HG03469 (cell line): Measurements from ENCODE around the gene DPEP1.
"Not testable (repeated sequence)": the region's sequence is repeated elsewhere in the genome, so short reads cannot be mapped to it uniquely, and the experiment has no call there.

Experiments
- ATAC-seq: cut with Tn5 transposase; IDR thresholded peaks from one replicate; pipeline ENCODE4 v1.9.1; 2021; ENCODE audit warnings: mild to moderate bottlenecking, moderate library complexity, moderate number of reproducible peaks; ENCODE audit not compliant: unreplicated experiment

The DPEP1 gene

DNA sequence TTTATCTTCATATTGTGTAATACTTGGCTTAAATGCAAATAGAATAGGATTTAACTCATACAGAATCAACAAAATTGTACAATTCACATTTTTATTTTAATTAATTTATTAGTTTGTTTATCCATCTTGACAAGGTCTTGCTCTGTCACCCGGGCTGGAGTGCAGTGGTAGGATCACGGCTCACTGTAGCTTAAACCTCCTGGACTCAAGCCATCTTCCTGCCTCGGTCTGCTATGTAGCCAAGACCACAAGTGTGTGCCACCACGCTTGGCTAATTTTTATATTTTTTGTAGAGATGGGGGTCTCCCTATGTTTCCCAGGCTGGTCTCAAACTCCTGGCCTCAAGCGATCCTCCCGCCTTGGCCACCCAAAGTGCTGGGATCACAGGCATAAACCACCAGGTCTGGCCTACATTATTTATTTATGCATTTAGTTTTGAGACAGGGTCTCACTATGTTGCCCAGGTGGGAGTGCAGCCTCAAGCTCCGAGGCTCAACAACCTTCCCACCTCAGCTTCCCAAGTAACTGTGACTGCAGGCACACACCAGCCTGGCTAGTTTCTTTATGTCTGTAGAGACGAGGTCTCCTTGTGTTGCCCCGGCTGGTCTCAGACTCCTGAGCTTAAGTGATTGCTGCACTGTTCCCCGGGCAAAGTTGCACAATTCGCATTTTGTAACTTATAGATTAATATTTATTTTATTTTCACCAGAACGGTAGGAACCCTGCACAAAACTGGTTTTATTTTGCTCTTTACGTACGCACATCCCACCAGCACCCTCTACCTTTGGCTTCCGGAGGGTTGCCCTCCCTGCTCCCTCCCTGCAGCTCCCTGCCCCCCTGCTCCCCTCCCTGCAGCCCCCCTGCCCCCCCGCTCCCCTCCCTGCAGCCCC lies 4.9 kb downstream of the DPEP1 start:
- no peak for ATAC-seq

DNA sequence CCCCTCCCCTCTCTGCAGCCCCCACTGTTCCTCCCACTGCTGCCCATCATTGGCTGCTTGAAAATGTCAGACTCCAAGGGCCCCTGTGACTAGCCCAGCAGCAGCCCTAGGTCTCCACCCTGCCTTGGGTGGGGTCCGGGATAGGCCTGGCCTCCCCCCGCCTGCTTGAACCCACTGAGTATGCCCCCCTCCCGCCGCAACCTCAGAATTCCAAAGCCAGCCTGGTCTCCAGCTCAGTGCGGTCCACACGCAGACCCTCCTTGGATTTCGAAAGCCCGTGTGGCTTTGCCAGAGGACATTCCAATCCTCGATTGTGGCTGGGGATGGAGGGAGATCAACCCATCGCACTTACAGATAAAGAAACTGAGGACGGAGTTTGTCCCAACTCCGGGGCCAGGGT lies 6.4 kb downstream of the DPEP1 start:
- ATAC-seq: no peak

DNA sequence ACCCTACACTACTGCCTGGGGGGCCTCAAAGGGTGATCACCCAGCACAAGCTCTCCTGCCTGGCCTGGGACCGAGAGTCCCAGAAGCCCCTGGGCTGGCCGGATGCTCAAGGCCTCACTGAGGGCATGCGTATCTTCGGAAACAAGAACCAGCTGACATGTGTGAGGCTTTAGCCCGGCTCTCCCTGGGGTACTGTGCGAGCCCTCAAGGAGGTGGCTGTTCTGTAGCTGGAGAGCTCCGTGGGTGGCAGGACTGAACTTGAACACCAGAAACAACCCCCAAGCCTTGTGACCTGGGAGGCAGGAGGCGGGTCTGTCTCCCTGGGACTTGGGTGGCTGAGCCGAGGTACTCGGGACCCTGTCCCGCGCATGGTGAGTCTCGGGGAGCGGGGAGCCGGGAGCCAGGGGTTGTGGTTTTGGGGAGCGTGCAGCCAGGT lies 7.0 kb downstream of the DPEP1 start:
- no peak for ATAC-seq

DNA sequence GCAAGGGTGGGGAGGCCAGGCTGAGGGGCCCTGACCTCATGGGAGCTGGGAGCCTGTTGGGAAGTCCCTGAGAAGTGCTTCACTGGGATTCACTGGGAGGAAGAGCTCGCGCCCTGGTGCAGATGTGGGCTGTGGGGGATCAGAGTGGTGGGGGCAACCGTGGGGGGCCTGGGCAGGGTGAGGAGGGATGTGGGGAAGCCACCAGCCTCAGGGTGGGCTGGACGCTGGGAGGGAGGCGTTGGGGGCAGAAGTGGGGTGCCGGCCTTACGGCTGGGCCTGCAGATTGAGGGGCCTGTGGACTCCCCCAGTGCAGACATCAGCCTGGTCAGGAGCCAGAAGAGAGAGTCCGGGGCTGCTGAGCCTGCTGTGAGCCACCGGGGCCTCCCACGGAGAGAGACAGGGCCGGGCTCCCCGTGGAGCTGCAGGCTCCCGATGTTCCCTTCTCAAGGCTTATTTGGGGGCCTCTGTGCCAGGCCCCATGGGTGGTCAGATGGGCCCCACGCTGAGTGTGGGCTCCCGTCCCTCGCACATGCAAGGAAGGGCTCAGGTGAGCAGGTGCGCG lies 7.8 kb downstream of the DPEP1 start:
- ATAC-seq: no peak

DNA sequence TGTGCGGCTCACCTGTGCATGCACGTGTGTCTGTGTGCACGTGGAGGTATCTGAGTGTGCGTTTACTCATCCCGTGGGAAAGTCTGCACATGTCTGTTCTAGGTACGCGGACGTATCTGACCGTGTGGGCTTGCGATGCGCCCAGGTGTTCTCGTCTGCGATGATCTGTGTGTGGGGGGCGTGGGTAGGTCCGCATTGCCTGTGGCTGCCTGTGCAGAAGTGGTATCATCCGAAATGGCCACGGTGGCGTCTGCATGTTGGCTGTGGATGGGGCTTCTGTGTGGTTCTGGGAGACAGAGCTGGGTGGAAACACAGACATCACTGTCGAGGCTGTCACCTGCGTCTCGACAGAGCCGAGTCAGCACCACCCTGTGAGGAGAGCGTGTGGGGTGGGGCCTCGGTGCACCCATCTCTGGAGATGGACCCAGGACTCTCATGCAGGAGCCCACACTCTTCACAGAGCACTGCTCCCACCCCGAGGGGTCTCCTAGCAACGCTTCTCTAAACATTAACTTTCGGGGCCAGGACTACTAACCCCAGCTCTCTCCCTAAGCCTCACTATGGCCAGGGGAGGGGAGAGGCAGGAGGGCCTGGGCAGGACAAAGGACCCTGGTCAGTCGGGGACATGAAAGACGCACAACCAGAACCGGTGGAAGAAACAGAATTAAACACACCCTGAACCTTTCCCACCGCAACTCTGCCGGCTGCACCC lies 8.4 kb downstream of the DPEP1 start:
- ATAC-seq: no peak

DNA sequence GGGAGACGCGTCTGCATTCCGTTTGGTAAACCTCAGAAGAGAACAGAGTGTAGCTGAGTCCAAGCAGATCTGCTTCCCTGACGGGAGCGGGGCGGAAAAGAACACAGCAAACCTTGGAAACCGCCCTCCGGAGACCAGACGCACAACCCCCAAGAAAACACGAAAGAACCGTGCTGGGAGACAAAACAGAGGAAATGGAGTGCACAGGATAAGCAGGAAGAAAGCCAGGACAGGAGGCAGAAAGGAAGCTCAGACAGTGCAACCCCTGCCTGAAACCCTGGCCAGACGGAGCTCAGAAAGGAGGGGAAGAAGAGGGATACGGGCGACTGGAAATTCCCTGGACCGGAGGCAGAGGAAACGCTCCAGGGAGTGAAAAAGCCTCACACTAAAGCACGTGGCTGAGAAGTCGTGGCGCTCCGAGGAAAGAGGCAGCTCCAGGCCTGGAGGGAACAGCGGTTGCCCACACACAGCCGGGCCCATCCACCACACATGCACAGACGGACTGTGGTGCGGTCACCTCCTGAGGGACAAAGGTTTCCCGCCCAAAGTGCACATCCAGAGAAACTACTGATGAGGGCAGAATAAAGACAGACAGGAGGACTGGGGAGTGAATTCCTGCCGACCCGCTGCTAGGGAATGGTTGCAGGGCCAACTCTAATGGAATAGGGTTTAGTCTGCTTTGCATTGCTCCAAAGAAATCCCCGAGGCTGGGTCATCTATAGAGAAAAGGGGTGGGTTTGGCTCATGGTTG lies 10.2 kb downstream of the DPEP1 start:
- no peak for ATAC-seq

DNA sequence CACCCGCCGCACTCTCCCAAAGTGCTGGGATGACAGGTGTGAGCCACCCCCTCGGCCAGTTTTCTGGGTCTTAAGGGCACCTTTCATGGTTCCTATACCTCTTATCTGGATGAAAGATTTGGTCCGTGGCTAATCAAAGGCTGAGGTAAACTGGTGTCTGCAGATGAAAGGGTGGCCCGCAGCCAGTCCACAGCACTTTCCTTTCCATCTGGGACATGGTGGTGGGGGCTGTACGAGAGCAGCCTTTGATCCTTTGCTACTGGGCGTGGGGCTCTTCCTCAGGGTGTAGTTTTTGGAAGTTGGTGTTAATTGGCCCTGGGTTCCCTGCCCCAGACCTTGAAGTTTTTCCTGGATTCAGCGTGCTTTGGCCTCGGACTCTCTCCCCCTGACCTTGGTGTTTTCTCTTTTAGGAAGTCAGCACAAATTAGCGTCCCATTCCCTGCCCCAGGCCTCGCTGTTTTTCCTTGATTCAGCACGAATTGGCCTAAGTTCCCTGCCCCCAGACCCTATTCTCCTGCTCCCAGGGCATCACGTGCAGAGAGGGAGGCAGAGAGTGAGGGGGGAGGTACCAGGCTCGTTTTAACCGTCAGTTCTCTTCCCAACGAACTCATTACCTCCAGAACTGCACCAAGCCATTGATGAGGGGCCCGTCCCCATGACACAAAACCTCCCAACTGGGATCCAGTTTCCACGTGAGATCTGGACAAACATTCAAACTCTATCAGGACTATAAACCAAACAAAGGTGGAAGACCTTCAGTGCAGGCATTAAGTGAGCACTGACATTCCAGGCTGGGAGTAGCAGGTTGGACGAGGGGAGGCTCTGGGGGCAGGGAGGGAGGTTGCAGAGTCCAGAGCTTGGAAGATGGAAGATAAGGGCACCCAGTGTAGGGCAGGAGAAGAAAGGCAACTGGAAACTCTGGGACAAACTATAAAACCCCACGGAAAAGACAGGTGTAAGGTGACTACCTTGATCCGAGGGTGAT lies 11.6 kb downstream of the DPEP1 start:
- no peak for ATAC-seq

DNA sequence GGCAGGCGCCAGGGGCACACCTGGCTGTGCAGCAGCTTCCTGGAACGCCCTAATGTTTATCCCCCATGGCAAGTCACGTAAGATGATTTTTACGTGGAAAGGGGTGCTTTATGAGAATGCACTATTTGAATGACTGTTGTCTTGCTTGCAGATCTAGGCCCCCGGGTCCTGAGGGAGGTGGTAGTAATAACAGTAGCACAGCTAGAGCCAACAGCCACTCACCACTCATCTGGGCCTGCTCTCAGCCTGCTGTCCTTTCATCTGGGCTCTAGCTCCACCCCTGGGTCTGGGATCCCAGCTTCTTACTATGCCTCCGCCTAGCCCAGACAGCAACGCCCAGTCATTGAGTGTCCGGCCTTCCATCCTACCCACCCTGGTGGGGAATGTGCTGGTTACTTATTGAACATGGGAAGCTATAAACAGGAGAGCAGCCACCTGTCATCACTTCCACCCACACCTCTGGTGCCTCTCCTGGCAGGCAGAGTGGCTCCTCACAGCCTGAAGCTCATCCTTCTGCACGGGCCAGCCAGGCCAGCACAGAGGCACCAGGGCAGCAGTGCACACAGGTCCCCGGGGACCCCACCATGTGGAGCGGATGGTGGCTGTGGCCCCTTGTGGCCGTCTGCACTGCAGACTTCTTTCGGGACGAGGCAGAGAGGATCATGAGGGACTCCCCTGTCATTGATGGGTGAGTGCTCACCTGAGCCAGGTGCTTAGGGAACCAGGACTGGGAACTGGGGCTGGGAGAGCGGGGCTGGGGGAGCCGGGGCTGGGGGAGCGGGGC lies 16.6 kb downstream of the DPEP1 start:
- ATAC-seq: no peak

DNA sequence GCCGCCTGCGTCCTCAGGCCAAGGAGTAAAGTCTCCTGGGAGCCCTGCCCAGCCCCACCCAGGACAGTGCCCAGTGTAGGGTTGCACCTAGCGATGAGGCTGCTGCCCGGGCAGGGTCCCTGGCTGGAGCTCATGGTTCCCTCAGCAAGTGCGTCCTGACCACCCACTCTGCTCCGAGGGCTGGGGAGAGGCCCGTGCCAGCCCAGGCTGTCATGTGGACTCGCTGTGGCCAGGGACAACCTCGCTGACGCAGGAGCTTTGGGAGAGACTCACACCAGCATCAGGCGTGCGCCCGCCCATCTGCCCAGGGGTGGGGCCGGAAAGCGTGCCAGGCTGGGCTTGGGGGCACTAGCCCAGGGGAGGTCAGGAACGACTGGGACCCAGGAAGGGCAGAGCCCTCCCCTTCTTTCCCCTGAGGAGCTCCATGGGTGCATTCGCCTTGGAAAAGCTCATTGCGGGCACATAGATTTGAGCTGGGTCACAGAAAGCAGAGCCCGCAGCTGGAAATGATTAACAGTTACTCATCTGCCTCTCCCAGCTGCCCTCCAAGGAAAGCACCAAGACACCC lies 19.7 kb downstream of the DPEP1 start:
- ATAC-seq: no peak

DNA sequence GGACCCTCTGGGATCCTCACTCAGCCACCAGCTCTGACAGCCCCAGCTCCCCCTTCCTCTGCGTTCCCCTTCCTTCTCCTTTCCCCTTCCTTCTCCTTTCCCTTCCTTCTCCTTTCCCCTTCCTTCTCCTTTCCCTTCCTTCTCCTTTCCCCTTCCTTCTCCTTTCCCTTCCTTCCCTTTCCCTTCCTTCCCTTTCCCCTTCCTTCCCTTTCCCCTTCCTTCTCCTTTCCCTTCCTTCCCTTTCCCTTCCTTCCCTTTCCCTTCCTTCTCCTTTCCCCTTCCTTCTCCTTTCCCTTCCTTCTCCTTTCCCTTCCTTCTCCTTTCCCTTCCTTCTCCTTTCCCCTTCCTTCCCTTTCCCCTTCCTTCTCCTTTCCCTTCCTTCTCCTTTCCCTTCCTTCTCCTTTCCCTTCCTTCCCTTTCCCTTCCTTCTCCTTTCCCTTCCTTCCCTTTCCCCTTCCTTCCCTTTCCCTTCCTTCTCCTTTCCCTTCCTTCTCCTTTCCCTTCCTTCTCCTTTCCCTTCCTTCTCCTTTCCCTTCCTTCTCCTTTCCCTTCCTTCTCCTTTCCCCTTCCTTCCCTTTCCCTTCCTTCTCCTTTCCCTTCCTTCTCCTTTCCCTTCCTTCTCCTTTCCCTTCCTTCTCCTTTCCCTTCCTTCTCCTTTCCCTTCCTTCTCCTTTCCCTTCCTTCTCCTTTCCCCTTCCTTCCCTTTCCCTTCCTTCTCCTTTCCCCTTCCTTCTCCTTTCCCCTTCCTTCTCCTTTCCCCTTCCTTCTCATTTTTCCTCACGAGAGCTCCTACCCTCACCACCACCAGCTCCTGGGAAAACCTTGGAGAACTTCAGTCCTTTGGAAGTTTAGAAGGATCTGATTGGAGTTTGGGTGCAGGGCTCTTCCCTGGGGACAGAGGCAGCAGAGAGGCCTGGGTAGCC lies 21.3 kb downstream of the DPEP1 start:
- not testable (repeated sequence) for ATAC-seq

DNA sequence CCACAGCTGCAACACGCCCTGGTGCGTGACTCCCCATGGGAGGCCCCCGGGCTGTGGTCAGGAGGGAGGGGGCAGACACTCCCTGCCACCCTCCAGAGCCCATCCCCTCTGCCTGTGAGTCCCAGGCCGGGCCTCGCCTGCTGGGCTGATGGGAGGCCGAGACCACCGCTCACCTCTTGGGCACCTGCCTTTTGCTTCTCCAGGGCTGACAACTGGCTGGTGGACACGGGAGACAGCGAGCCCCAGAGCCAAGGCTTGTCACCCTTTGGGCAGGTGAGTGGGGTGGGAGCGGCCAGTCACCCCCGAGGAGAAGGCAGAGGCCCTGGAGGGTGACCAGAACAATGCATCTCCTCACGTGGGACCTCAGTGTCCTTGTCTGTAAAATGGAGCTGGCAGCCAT lies 23.2 kb downstream of the DPEP1 start:
- ATAC-seq: no peak

DNA sequence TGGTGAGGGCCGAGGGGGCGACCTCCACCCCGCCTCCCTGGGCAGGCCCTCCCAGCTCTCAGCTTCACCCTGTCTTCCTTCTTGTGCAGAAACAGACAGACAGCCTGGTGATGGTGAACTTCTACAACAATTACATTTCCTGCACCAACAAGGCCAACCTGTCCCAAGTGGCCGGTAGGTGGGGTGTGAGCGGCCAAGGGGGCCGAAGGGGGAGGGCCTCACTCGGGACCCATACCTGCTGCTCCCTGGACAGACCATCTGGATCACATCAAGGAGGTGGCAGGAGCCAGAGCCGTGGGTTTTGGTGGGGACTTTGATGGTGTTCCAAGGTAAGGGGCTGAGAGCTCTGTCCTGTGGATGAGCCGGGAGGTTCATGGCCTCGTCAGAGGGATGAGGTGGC lies 23.9 kb downstream of the DPEP1 start:
- no peak for ATAC-seq

DNA sequence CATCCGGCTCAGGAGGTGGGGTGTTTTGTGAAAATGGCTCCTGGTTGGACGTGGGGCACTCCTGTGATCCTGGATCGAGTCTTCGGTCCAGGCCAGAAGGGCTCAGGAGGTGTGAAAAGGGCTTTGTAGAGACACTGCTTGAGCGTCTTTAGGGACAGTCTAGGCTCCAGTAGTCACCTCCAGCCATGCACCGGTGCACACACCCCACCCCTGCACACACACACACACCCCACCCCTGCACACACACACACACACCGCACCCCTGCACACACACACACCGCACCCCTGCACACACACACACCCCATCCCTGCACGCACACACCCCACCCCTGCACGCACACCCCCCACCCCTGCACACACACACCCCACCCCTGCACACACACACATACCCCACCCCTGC lies 25.0 kb downstream of the DPEP1 start:
- ATAC-seq: no peak

DNA sequence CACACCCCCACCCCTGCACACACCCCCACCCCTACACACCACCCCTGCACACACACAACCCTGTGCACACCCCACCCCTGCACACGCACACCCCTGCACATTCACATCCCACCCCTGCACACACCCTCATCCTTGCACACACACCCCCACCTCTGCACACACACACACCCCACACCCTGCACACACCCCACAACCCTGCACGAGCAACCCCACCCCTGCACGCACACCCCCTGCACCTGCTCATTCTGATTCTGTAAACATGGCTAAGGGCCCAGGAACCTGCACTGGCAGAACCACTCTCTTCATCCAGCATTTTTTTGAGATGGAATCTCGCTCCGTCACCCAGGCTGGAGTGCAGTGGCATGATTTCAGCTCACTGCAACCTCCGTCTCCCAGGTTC lies 25.9 kb downstream of the DPEP1 start:
- ATAC-seq: no peak

DNA sequence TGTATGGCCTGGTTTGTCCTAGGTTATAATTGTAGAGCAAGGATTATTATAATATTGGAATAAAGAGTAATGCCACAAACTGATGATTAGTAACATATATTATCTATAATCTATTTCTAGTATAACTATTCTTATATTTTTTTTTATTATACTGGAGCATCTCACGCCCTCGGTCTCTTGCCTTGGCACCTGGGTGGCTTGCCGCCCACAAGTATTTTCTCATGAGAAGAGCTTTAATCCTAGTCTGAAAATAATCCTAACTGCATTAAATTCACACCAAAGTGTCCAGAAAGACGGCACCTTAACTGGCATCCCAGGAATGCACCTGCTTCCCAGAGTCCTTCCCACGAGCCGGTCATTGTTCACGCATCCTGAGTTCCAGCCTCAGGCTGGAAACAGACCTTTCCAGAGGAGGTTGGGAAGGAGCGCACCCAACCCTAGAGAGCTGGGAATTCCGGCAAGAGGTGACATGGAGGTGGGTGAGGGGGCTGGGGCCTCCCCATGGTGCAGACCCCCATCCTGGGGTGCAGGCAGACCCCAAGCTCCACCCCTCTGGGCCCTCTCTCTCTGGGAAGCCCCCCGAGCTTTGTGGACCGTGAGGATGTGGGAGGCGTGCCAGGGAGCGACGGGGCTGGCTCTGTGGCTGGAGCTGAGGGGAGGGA lies 28.1 kb downstream of the DPEP1 start:
- ATAC-seq: no peak

DNA sequence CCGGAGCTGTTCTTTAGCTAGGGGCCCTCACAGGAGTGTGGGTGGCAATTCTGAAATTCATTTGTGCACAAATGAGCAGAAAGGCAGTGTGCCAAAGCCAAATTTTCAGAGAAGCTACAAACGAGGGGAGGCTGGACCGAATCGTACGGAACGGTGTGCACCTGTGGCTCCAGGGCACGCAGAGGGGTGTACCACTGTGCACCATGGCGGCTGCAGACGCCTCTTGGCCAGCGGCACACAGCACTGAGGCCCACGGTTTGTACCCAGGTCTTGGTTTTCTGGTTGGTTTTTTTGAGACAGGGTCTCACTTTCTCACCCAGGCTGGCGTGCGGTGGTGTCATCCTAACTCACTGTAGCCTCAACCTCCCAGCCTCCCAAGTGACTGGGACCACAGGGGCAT lies 29.1 kb downstream of the DPEP1 start:
- no peak for ATAC-seq

DNA sequence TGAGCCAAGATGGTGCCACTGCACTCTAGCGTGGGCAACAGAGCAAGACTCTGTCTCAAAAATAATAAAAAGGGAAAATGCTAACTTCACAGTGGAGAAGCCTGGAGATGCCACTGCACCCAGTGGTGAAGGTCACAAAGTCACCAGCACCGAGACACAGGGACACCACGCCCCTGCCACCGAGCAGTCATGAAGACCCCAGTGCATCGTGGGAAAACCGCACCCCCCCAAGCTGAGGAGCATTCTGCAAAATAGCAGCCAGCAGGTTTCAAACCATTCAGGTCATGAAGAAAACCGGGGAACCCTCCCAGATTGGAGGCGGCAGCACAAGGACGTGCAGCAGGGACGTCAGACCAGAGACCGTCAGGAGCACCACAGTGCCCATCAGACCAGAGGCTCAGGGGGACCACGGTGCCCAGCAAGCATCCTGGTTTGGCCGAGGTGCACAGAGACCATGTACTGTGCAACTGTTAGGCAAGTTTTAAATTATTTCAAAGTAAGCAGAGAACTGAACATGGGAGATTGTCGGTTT lies 30.4 kb downstream of the DPEP1 start:
- no peak for ATAC-seq
